Upper lobe of right lung (tissue), 1 donor: Measurements from ENCODE around the gene RAD52. TPM values are rescaled to one million over a fixed set of nuclear protein-coding genes. Genes with fewer than 3 reads are reported as not detected.

Source experiments
- ATAC-seq: fragments of 200-7000 bp; cut with Tn5 transposase; one replicate; pipeline ENCODE4 v1.9.1; 2020; ENCODE audit warnings: mild to moderate bottlenecking, moderate library complexity
- DNase-seq: peaks from one replicate; pipeline ENCODE4 v3.0.0-alpha.2; 2020
- H3K27ac ChIP-seq: fragments of 200-600 bp; one replicate; pipeline ENCODE4 v1.8.0; 2022
- H3K27me3 ChIP-seq: fragments of 200-600 bp; one replicate; pipeline ENCODE4 v1.8.0; 2022; ENCODE audit warnings: mild to moderate bottlenecking
- H3K36me3 ChIP-seq: fragments of 200-600 bp; one replicate; pipeline ENCODE4 v1.8.0; 2022
- H3K4me1 ChIP-seq: fragments of 200-600 bp; one replicate; pipeline ENCODE4 v1.8.0; 2022
- H3K4me3 ChIP-seq: fragments of 200-600 bp; one replicate; pipeline ENCODE4 v1.8.0; 2022; ENCODE audit warnings: mild to moderate bottlenecking
- H3K9me3 ChIP-seq: fragments of 200-600 bp; one replicate; pipeline ENCODE4 v1.8.0; 2022
- intact Hi-C: fragments of 100-400 bp; cut with DNase I; formaldehyde crosslinking; loops from one replicate; pipeline ENCODE4 v1.11.0; 2022
- total RNA-seq: library from RNA; stranded (reverse); fragmentation: NEBNext Ultra II Directional; extraction: Animal tissue kit (Norgen Biotek cat#: 25700); gene quantifications from one replicate; pipeline ENCODE4 v1.2.1, GENCODE V29; 2021
- TF ChIP-seq, protein P1 (sequence below): fragments of 200-600 bp; IDR thresholded peaks from one replicate; pipeline ENCODE4 v1.8.0; 2022; ENCODE audit warnings: antibody characterized with exemption
- donor health status: DM: no; HTN: yes; CAD: no; lungs with severe emphysema.

Gene RAD52
- total RNA-seq, 1 donor from 2014 or later = 13.3 TPM

DNA sequence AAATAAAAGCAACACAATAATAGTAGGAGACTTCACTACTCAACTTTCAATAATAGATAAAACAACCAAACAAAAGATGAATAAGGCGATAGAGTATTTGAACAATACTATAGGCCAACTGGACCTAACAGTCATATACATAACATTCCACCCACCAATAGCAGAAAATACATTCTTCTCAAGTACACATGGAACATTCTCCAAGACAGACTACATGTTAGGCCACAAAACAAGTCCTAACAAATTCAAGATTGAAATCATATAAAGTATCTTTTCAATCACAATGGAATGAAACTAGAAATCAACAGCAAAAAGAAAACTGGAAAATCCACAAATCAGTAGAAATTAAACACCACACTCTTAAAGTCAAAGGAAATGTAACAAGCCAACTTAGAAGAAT is 28.8 kb downstream of the RAD52 start:
- H3K27me3 ChIP-seq = no peaks in the 10 kb centered on the region
- peaks cover 73% of the 10 kb centered on the region for H3K36me3 ChIP-seq
- DNase-seq (no peak), ATAC-seq (no peak)
- H3K27ac ChIP-seq = no peak overlapping the region
- no peaks in the 10 kb centered on the region for H3K9me3 ChIP-seq
- TF ChIP-seq, protein P1, sequence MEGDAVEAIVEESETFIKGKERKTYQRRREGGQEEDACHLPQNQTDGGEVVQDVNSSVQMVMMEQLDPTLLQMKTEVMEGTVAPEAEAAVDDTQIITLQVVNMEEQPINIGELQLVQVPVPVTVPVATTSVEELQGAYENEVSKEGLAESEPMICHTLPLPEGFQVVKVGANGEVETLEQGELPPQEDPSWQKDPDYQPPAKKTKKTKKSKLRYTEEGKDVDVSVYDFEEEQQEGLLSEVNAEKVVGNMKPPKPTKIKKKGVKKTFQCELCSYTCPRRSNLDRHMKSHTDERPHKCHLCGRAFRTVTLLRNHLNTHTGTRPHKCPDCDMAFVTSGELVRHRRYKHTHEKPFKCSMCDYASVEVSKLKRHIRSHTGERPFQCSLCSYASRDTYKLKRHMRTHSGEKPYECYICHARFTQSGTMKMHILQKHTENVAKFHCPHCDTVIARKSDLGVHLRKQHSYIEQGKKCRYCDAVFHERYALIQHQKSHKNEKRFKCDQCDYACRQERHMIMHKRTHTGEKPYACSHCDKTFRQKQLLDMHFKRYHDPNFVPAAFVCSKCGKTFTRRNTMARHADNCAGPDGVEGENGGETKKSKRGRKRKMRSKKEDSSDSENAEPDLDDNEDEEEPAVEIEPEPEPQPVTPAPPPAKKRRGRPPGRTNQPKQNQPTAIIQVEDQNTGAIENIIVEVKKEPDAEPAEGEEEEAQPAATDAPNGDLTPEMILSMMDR = no peak
- H3K4me1 ChIP-seq = no peaks in the 10 kb centered on the region
- intact Hi-C loops = no loop called here
- H3K4me3 ChIP-seq = no peak overlapping the region

DNA sequence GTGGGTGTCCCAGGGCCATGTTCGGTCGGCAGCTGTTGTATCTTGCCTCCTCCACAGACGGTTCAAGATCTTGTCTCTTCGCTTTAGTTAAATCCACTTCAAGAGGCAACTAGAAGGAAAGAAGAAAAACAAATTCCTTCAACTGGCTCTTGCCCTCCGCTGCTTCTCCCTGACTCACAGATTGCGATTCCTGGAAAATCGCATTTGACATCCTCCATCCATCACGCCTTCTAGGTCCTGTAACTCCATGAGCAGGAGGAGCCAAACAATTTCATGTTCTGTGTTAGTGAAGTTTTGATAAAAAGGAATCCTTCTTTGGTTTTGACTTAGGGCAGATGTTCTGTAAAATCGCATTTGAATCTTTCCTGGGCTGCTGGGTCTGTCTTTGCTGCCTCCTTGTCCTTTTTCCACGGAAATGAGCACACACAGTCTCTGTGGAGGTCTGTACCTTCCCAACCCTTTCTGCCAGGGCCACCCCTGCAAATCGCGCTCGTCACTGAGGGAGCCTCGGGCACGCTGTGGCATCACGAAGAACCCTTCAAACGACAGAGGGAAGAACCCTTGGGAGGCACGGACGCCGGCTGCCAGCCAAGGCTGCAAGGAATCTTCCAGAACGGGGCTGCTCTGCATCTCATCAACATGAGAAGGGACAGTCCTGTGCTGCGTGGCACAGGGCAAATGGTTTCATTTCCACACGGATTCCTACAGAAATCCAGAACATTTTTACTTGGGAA is 32.6 kb downstream of the RAD52 start:
- intact Hi-C loops = no loop called here
- no peak overlapping the region for H3K27ac ChIP-seq
- ATAC-seq = no peak
- peaks cover 80% of the 10 kb centered on the region for H3K36me3 ChIP-seq
- TF ChIP-seq, protein P1 = no peak
- no peaks in the 10 kb centered on the region for H3K9me3 ChIP-seq
- H3K4me1 ChIP-seq = no peaks in the 10 kb centered on the region
- DNase-seq = no peak
- no peak overlapping the region for H3K4me3 ChIP-seq
- H3K27me3 ChIP-seq = no peaks in the 10 kb centered on the region

DNA sequence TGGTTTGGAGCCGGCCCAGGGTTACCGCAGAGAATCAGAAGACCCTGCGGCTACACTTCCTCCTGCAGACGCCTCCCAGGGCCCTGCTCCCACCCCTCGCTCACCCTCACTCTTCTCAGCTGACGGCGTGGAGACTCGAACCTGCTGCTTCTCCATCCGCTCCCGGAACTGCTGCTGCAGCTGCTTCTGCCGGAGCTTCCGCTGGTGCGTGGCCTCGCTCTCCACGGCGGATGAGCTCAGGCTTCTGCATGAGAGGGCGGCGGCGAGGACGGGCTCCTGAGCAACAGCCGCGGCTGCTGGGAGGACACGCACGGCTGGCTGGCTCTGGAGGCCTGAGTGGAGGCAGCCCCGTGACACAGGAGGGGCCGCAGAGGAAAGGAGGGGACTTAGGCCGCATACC is 33.3 kb downstream of the RAD52 start:
- Histone ChIP-seq H3K36me3 (peaks cover 81% of the 10 kb centered on the region), H3K27me3 (no peaks in the 10 kb centered on the region), H3K27ac (no peak overlapping the region), H3K4me1 (no peaks in the 10 kb centered on the region), H3K9me3 (no peaks in the 10 kb centered on the region), H3K4me3 (no peak overlapping the region)
- intact Hi-C loops = no loop called here
- TF ChIP-seq, protein P1 = no peak
- DNase-seq (no peak), ATAC-seq (peak; percentile 26)

DNA sequence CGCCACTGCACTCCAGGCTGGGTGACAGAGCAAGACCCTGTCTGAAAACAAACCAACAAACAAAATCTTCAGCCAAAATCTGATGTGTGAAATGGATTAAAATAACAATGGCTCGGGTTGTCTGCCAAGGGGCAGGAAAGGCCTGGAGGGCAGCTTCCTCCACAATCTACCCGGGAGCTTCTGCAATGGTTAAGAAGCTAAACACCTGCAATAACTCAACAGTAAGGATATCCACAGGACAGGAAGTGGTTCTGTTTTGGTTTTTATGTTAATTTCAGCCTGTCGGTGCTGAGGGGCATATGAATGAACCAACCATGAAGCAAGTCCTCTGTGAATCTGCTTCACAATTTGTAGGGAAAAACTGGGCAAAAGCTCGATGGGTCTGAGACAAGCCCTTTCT is 34.4 kb downstream of the RAD52 start:
- intact Hi-C loops = no loop called here
- Histone ChIP-seq H3K36me3 (peaks cover 84% of the 10 kb centered on the region), H3K4me1 (no peaks in the 10 kb centered on the region), H3K27ac (peak overlapping the region; percentile 24), H3K9me3 (no peaks in the 10 kb centered on the region), H3K4me3 (no peak overlapping the region), H3K27me3 (no peaks in the 10 kb centered on the region)
- ATAC-seq = no peak
- no peak for DNase-seq
- TF ChIP-seq, protein P1 = no peak

DNA sequence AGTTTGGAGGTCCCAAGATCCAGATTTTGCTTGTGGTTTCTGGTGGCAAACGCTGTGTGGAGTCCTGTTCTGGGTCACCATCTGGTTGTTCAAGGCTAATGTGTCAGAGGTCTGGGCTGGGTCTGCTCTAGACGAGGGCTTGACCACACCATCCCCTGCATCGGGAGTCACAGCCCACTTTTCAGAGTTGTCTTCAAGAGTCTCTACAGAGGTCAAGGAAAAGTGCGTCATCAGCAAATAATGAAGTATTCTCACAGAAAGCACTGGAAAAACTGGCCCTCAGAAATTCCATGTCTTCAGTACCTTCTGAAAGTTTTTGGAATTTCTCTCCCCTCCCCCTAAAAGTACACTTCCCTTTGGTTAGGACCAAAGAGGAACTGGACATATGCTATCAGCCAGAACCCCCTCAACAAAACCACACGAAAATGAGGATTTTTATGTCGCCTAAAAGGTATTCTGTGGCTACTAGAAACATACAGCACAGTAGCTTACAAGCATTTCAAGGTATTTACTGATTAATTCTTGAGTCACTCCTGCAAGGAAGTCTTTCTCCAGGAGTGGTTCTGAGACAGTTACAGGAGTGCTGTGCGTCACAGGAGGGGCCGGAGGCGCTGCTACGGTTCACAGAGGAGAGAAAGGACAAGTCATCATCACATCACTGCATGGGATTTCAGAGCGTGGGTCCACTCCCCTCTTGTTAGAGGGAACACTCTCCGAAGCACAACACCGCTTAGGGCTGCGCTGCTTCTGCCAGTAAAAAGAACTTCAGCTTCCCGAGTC is 35.4 kb downstream of the RAD52 start:
- no peaks in the 10 kb centered on the region for H3K4me1 ChIP-seq
- DNase-seq = no peak
- H3K27me3 ChIP-seq = no peaks in the 10 kb centered on the region
- H3K27ac ChIP-seq = no peak overlapping the region
- no peaks in the 10 kb centered on the region for H3K9me3 ChIP-seq
- TF ChIP-seq, protein P1 = no peak
- ATAC-seq = peak; percentile 39
- H3K36me3 ChIP-seq = peaks cover 92% of the 10 kb centered on the region
- no peak overlapping the region for H3K4me3 ChIP-seq
- intact Hi-C loops = no loop called here
